ENCODE results near the gene PILRA. TPM values are rescaled to one million over a fixed set of nuclear protein-coding genes. Genes with fewer than 3 reads are reported as not detected.

Gene PILRA
- total and polyA plus RNA-seq, 10 of the 15 experiments (the other 5 are each of a cell fraction or from before 2014, with no cell fraction given), result 6.6 to 43.3 (median 11.5) TPM

DNA sequence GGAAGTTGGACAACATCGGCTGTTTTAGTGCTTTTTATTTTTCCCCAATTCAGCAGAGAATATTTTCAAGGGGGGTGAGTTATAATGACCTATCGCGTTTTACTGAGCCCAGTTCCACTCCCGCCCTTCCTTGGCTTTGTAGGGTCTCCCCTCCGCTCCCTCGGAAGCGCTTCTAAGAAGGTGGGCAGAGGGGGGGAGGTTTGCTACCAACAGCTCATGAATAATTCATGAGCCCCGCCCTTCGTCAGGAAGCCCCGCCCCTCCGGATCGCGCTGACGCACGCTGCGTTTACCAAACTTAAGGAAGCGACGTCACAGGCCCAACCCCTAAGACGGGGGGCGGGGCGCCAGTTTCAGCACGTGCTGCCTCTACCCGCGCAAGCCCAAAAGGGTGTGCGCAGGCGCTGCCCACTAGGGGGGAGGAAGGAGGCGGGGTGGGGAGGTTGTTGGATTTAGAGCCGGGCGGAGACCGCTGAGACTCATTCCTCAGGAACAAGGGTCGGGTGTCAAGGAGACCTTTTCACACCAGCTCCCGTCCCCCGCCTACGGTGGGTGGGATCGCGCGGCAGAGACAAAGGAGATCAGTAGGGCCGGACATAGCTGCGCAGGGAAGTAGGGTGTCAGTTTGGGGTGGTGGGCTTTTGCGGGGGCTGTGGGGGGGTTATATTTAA lies 55.8 kb downstream of the PILRA start (continued):
- TF ChIP-seq USF2 (IDR thresholded peaks at IDR 0.05; ENCODE audit: borderline replicate concordance, low read depth, low read length) (peak; percentile 76), PML (IDR thresholded peaks at IDR 0.05; ENCODE audit: low read length) (no peak), TCF7 (IDR thresholded peaks at IDR 0.05; ENCODE audit: borderline replicate concordance) (no peak), REST (IDR thresholded peaks at IDR 0.05; ENCODE audit: low read depth, low read length) (no peak), SUPT20H (IDR thresholded peaks at IDR 0.05; ENCODE audit: borderline replicate concordance, control insufficient read depth, low read depth, low read length) (no peak), JUNB (IDR thresholded peaks at IDR 0.05) (no peak), SRF (IDR thresholded peaks at IDR 0.05; ENCODE audit: low read depth in 2 of 2, low read length in 2 of 2) (no peak), RBBP5 (conservative IDR thresholded peaks at IDR 0.05) (no peak), MXI1 (IDR thresholded peaks at IDR 0.05; ENCODE audit: low read depth, low read length) (peak; percentile 80), ZBTB40 (IDR thresholded peaks at IDR 0.05; ENCODE audit: borderline replicate concordance) (no peak), MEF2A (IDR thresholded peaks at IDR 0.05; ENCODE audit: insufficient read depth, low read depth, low read length) (0 out of 2 replicates have a peak, but pooled peaks have one; percentile 15), RUNX3 (IDR thresholded peaks at IDR 0.05; ENCODE audit: low read length) (no peak), ZZZ3 (IDR thresholded peaks at IDR 0.05; ENCODE audit: control insufficient read depth, insufficient read length, low read depth) (no peak), ETV6 (conservative IDR thresholded peaks at IDR 0.05 in 1 of 2, IDR thresholded peaks at IDR 0.05 in 1 of 2; ENCODE audit: borderline replicate concordance in 1 of 2, low read depth in 1 of 2) (no peak), YY1 (IDR thresholded peaks at IDR 0.05; ENCODE audit: low read depth, low read length) (0 out of 2 replicates have a peak, but pooled peaks have one; percentile 8), NFYB (IDR thresholded peaks at IDR 0.05; ENCODE audit: insufficient read depth, low read depth, low read length) (no peak), POLR2A (IDR thresholded peaks at IDR 0.05; ENCODE audit: low read depth, low read length) (peak; percentile 89), CBX3 (IDR thresholded peaks at IDR 0.05; ENCODE audit: borderline replicate concordance, low read depth) (no peak), ZBED1 (IDR thresholded peaks at IDR 0.05; ENCODE audit: borderline replicate concordance) (0 out of 2 replicates have a peak, but pooled peaks have one; percentile 0)
- TF ChIP-seq, protein P1, sequence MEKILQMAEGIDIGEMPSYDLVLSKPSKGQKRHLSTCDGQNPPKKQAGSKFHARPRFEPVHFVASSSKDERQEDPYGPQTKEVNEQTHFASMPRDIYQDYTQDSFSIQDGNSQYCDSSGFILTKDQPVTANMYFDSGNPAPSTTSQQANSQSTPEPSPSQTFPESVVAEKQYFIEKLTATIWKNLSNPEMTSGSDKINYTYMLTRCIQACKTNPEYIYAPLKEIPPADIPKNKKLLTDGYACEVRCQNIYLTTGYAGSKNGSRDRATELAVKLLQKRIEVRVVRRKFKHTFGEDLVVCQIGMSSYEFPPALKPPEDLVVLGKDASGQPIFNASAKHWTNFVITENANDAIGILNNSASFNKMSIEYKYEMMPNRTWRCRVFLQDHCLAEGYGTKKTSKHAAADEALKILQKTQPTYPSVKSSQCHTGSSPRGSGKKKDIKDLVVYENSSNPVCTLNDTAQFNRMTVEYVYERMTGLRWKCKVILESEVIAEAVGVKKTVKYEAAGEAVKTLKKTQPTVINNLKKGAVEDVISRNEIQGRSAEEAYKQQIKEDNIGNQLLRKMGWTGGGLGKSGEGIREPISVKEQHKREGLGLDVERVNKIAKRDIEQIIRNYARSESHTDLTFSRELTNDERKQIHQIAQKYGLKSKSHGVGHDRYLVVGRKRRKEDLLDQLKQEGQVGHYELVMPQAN (conservative IDR thresholded peaks at IDR 0.05), result peak; percentile 15
